NCI-H128 (cell line): ENCODE data around the gene BTF3.

Source experiments
- DNase-seq: peaks from one replicate; lab custom pipeline; 2025; ENCODE audit not compliant: unreplicated experiment; lab: John Stamatoyannopoulos, UW

BTF3 gene

GRCh38 chr5:73519531-73520283 lies 21.5 kb downstream of the BTF3 start:
- DNase-seq: peak; percentile 72

- no peak for DNase-seq
Measured at GRCh38 chr5:73522989-73523388, 24.7 kb downstream of the BTF3 start.

DNA sequence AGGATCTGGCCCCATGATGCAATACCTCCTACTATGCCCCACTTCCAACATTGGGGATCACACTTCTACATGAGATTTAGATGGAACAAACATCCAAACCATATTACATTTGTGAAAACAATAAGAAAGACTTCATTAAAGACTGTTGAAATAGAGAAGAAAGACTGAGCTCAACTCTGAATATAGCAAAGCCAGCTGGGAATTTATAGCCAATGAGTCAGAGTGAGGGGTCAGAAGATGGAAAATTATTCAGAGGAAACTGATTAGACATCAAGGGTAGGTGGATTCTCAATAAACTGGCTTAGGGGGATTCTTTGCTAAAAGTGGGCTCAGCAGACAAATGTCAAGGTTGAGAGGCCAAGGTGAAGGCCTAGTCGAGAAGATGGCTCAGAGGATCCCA lies 25.6 kb downstream of the BTF3 start:
- DNase-seq: no peak

GRCh38 chr5:73525606-73526203 lies 27.5 kb downstream of the BTF3 start:
- DNase-seq: no peak

DNA sequence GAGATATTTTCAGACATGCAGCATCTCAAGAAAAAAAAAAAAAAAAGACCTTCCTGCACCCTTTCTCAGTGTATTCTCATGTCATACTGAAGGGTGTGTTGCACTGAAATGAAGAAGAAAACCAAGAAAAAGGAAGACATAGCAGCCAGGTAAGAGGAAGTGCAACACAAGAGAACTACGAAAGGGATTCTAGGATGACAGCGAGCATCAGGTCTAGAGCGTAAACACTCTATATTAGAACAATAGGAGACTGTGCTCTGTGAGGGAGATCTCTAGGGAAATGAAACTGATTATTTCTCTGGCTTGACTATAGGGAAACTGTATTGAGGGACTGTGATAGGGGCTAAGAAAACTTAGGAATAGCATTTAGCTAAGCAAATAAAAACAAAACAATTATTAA lies 30.0 kb downstream of the BTF3 start:
- DNase-seq: no peak

- no peak for DNase-seq
Measured at GRCh38 chr5:73529081-73529480, 30.8 kb downstream of the BTF3 start.

GRCh38 chr5:73531356-73531755 lies 33.1 kb downstream of the BTF3 start:
- DNase-seq: no peak

- DNase-seq: no peak
Measured at GRCh38 chr5:73532195-73532594, 34.0 kb downstream of the BTF3 start.

DNA sequence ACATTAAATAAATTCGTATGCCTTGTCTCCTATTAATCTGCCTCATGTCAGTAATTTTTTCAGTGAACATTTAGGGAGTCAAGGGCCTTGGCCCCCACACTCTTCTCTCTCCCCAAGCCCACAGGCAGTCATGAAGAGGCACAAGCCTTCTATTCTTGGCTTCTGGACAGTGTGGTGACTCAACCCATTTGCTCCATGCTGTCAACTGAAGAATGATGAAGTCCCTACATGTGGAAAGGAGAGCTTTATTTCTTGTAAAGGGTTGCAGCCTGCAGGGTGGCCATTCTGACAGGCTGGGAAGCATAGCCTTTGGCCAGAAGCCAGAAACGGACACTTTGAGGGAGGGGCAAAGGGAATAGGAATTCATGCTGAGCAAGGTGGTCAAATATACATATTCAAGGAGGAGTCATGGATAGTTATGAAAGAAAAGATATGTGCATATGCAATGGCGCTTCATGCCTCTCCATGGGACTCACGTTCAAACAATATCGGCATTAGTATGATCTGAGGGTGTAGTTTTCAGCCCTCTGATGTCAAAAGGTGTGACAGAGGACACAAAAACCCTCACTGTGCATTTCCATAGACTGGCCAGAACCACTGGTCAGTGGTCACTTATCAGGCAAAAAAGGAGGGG lies 35.9 kb downstream of the BTF3 start:
- no peak for DNase-seq

GRCh38 chr5:73534971-73535370 lies 36.7 kb downstream of the BTF3 start:
- no peak for DNase-seq

GRCh38 chr5:73539730-73540129 lies 41.5 kb downstream of the BTF3 start:
- DNase-seq: no peak

- DNase-seq: no peak
Measured at GRCh38 chr5:73540192-73540591, 42.0 kb downstream of the BTF3 start.

DNA sequence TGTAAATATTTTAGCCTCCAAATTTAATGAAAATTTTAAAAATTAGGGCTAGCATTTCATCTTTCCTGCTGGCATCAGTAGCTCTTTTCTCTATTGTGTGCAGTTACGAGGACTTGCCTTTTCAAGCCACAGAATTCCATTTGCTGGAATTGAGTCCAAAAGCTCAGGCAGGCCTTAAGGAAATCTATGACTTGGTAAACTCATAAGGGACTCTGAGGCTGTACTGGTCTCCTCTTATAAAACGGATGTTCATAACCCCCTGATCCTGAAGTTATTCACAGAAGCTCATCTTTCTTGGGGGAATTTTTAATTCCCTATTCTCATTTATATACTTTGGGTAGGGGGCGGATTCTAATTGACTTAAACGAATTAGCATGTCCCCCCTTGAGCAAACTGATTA lies 43.8 kb downstream of the BTF3 start:
- DNase-seq: no peak

DNA sequence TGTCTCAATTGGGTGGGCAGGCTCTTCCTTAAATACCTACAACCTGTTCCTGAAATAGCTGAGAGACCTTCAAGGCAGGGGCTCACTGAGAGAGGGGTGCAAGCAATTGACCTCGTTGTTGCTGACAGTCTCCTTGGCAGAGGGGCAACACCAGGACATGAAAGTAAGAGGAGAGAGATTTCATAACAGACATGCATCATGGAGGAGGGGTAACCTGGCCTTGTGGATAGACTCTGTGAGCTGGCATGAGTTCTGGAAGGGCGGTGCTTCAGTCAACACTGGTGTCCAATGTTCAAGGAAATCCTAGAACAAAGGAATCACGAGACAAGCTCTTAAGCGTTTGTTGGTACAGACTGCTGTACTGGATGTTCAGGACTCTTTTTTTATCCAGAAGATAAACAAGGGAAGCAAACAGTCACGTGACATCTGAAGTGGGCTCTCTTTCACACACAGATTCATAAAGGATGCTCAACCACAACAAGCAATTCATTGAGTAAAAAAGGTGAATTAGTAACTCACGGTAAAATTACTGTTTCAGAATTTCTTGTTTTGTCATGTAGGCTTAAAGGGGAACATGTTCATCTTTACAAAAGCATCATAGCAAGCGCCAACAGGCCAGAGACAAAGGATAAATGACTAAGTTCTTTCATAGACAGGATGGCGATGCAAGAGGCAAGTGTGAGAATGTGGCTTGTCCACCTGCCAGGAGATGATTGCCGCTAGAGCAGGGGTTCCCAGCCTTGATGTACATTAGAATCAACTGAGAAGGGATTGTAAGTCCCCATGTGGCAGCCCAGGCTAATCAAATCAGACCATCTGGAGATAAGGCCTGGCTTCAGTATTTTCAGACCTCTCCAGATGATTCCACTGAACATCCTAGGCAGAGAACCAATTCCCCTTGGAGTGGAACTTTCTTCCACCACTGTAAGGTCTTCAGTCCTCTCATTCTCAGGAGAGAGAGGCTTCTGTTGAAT lies 46.5 kb downstream of the BTF3 start:
- peak; percentile 32 for DNase-seq

DNA sequence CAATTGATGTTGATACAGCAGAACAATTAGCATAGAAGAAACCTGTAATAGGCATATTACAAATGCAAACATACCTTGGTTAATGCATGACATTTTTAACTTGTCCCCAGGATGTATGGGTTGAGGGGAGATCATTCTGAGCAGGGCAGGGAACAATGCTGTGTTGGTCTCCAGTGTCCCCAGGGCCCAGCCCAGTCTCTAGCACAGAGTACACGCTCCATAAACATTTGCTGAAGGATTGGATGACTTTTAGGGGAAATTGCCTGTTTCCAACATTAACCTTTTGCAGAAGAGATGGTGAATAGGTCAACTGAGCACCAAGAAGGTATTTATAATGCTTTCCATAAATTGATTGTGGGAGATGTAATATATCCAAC lies 47.1 kb downstream of the BTF3 start:
- DNase-seq: no peak

DNA sequence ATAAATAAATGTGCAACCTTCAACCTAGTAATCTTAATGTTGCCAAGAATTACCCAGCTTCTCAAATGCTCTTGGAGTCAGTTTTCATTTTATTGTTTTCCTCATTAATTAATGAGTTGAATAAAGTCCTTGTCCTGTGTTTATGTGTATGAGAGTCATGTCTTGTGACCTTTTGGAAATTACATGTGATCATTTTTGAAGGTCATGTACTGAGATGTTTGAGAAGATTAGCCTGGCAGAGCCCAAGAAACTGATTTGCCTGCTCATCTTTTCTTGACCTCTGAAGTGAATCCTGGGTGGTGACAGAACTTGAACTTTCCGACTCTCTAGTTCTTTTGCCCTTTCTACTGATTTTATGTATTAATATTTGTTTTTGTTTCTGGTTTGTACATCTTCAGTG lies 51.8 kb downstream of the BTF3 start:
- no peak for DNase-seq

DNA sequence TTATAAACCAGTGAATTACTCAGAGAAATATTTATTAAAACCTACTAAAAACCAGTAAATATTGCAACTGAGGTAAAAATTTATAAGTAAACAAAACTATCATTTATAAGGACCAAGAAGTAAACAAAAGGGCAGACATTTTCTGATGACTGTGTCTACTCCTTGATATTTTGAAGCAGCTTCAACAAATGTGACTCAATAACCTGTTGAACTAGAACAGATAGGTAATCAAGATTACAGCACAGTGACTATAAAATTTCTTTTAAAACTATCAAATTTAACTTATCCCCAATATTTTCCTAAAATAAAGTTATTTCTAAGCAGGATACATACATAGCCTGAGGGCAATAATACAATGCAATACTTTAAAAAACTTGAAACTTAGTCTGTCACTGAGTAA lies 54.4 kb downstream of the BTF3 start:
- DNase-seq: no peak
